Loucy (cell line): ENCODE measurements around the gene NSUN6.

Source experiments
- H2AFZ ChIP-seq: fragments of 200-600 bp; sonication (generic); 2 replicates; pipeline ENCODE4 v1.6.0; 2016; ENCODE audit warnings: antibody characterized with exemption, mild to moderate bottlenecking, low read length, moderate library complexity
- H3F3A ChIP-seq: fragments of 200-600 bp; 2 replicates; pipeline ENCODE4 v1.6.0; 2016; ENCODE audit warnings: antibody characterized with exemption, low read depth, mild to moderate bottlenecking
- H3K27me3 ChIP-seq: fragments of 200-600 bp; sonication (generic); 2 replicates; pipeline ENCODE4 v1.6.1; 2014; ENCODE audit warnings: low read length, mild to moderate bottlenecking; ENCODE audit not compliant: insufficient read depth, poor library complexity, severe bottlenecking
- H3K36me3 ChIP-seq: fragments of 200-600 bp; sonication (generic); 2 replicates; pipeline ENCODE4 v1.6.1; 2016; ENCODE audit warnings: low read length; ENCODE audit not compliant: insufficient read depth
- H3K4me1 ChIP-seq: fragments of 200-600 bp; sonication (generic); 2 replicates; pipeline ENCODE4 v1.5.1; 2014; ENCODE audit warnings: low read length, mild to moderate bottlenecking; ENCODE audit not compliant: insufficient read depth, poor library complexity, severe bottlenecking
- H3K4me2 ChIP-seq: fragments of 200-600 bp; sonication (generic); 2 replicates; pipeline ENCODE4 v1.6.0; 2014; ENCODE audit warnings: antibody characterized with exemption, low read length, low read depth, mild to moderate bottlenecking; ENCODE audit not compliant: poor library complexity, severe bottlenecking
- H3K4me3 ChIP-seq: fragments of 200-600 bp; sonication (generic); 2 replicates; pipeline ENCODE4 v1.5.1; 2014; ENCODE audit warnings: low read length, mild to moderate bottlenecking, mixed read lengths; ENCODE audit not compliant: poor library complexity, severe bottlenecking
- H3K79me2 ChIP-seq: fragments of 200-600 bp; sonication (generic); 2 replicates; pipeline ENCODE4 v1.6.1; 2014; ENCODE audit warnings: low read length; ENCODE audit not compliant: insufficient read depth
- H3K9ac ChIP-seq: fragments of 200-600 bp; sonication (generic); 2 replicates; pipeline ENCODE4 v1.6.0; 2014; ENCODE audit warnings: mild to moderate bottlenecking, low read depth, low read length, moderate library complexity; ENCODE audit not compliant: poor library complexity, severe bottlenecking
- H3K9me2 ChIP-seq: fragments of 200-600 bp; sonication (generic); replicated peaks from 2 replicates; pipeline ENCODE4 v1.6.1; 2016; ENCODE audit warnings: low read depth, low read length, mixed read lengths
- H3K9me3 ChIP-seq: fragments of 200-600 bp; sonication (generic); 2 replicates; pipeline ENCODE4 v1.6.1; 2014; ENCODE audit warnings: mild to moderate bottlenecking, antibody characterized with exemption, low read length, low read depth; ENCODE audit not compliant: insufficient read depth
- H4K20me1 ChIP-seq: fragments of 200-600 bp; sonication (generic); 2 replicates; pipeline ENCODE4 v1.6.0; 2014; ENCODE audit warnings: antibody characterized with exemption, low read length, mild to moderate bottlenecking; ENCODE audit not compliant: insufficient read depth, poor library complexity, severe bottlenecking
- CTCF ChIP-seq: fragments of 200-600 bp; sonication (generic); conservative IDR thresholded peaks from 2 replicates; pipeline ENCODE4 v1.5.1; 2014; ENCODE audit warnings: mild to moderate bottlenecking, antibody characterized with exemption, low read length
- EZH2phosphoT487 ChIP-seq: fragments of 200-600 bp; IDR thresholded peaks from 2 replicates; pipeline ENCODE4 v1.6.1; 2018; ENCODE audit warnings: antibody characterized with exemption, mild to moderate bottlenecking, moderate library complexity, borderline replicate concordance

Gene NSUN6

GRCh38 chr10:18606051-18606695, 45.2 kb downstream of the NSUN6 start:
- H3K9me3 ChIP-seq: no peaks in the 10 kb centered on the region
- H3K4me1 ChIP-seq: peaks cover 4% of the 10 kb centered on the region
- H3K27me3 ChIP-seq: no peaks in the 10 kb centered on the region

GRCh38 chr10:18601321-18601720, 50.1 kb downstream of the NSUN6 start:
- Histone ChIP-seq H3K4me3 (no peak overlapping the region), H3K36me3 (peaks cover 4% of the 10 kb centered on the region; the same call in 1 of the 2 replicates), H3F3A (no peaks in the 10 kb centered on the region), H3K9ac (no peak overlapping the region), H3K79me2 (no peaks in the 10 kb centered on the region), H3K9me3 (no peaks in the 10 kb centered on the region), H2AFZ (no peak overlapping the region), H3K9me2 (no peaks in the 10 kb centered on the region), H3K27me3 (no peaks in the 10 kb centered on the region), H3K4me1 (no peaks in the 10 kb centered on the region), H3K4me2 (no peak overlapping the region), H4K20me1 (no peaks in the 10 kb centered on the region)
- TF ChIP-seq EZH2phosphoT487 (no peak), CTCF (no peak)

More at GRCh38 chr10:18606051-18606695, 45.2 kb downstream of the NSUN6 start:
- Histone ChIP-seq H2AFZ (no peak overlapping the region), H3K79me2 (no peaks in the 10 kb centered on the region), H3K9me2 (no peaks in the 10 kb centered on the region), H3K4me2 (no peak overlapping the region), H3K36me3 (peaks cover 16% of the 10 kb centered on the region; the same call in 1 of the 2 replicates), H4K20me1 (no peaks in the 10 kb centered on the region), H3F3A (no peaks in the 10 kb centered on the region), H3K4me3 (no peak overlapping the region), H3K9ac (no peak overlapping the region)
- TF ChIP-seq EZH2phosphoT487 (no peak), CTCF (no peak)

- no peak for TF ChIP-seq CTCF
- no peak for TF ChIP-seq EZH2phosphoT487
- no peaks in the 10 kb centered on the region for H4K20me1 ChIP-seq
Measured at GRCh38 chr10:18599392-18599791, 52.0 kb downstream of the NSUN6 start.

More at GRCh38 chr10:18599392-18599791, 52.0 kb downstream of the NSUN6 start:
- Histone ChIP-seq H3K4me2 (no peak overlapping the region), H3K9ac (no peak overlapping the region), H3K36me3 (peaks cover 7% of the 10 kb centered on the region; the same call in 1 of the 2 replicates), H3K79me2 (no peaks in the 10 kb centered on the region), H3K9me2 (no peaks in the 10 kb centered on the region), H3K9me3 (no peaks in the 10 kb centered on the region), H3K27me3 (no peaks in the 10 kb centered on the region), H3F3A (no peaks in the 10 kb centered on the region), H3K4me3 (no peak overlapping the region), H3K4me1 (no peaks in the 10 kb centered on the region), H2AFZ (no peak overlapping the region)
